ENCODE results near the gene TUNAR.

TUNAR gene

DNA sequence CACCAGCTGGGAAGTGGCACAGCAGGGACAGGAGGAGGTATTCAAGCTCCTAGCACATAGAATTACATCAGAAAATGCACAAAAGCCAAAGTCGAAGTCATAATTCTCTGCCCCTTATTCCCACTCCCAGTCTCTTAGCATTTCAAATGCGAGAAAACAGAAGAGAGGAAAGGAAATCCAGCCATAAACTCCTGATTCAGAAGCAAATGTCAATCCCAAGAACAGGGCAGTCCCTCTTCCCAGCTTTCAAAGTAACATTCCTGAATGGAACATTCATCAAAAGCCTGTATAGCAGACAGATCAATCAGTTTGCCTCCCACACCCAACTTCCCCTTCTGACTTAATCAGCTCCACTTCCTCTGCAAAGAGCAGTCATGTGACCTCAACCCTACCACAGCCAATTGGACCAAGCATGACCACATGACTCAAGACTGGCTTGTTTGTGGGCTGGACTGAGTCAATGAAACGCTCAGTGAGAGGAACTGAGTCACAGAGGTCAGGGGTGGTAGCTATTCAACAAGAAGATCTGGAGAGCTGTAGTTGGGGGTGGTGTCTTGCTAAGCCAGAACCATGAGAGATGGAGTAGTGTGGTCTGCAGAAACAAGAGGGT lies 41.4 kb upstream of the TUNAR start:
- H4K20me1 ChIP-seq (ENCODE audit: insufficient read depth, low read length): no peaks in the 10 kb centered on the region
- no peaks in the 10 kb centered on the region for H3F3A ChIP-seq (ENCODE audit: insufficient read depth, low read length)
- no peak overlapping the region for H3K9ac ChIP-seq (ENCODE audit: low read length)
- no peak overlapping the region for H2AFZ ChIP-seq (ENCODE audit: low read length)
- no peaks in the 10 kb centered on the region for H3K9me3 ChIP-seq (ENCODE audit: low read length)
- H3K4me2 ChIP-seq (ENCODE audit: low read length): no peak overlapping the region
- no peaks in the 10 kb centered on the region for H3K36me3 ChIP-seq (ENCODE audit: insufficient read depth, low read length)
- no peaks in the 10 kb centered on the region for H3K4me1 ChIP-seq (ENCODE audit: insufficient read depth, low read length, severe bottlenecking)
- TF ChIP-seq EZH2 (IDR thresholded peaks at IDR 0.05; ENCODE audit: borderline replicate concordance, low read length): no peak
- TF ChIP-seq, protein P1, sequence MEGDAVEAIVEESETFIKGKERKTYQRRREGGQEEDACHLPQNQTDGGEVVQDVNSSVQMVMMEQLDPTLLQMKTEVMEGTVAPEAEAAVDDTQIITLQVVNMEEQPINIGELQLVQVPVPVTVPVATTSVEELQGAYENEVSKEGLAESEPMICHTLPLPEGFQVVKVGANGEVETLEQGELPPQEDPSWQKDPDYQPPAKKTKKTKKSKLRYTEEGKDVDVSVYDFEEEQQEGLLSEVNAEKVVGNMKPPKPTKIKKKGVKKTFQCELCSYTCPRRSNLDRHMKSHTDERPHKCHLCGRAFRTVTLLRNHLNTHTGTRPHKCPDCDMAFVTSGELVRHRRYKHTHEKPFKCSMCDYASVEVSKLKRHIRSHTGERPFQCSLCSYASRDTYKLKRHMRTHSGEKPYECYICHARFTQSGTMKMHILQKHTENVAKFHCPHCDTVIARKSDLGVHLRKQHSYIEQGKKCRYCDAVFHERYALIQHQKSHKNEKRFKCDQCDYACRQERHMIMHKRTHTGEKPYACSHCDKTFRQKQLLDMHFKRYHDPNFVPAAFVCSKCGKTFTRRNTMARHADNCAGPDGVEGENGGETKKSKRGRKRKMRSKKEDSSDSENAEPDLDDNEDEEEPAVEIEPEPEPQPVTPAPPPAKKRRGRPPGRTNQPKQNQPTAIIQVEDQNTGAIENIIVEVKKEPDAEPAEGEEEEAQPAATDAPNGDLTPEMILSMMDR (IDR thresholded peaks at IDR 0.05; ENCODE audit: low read length): no peak
- no peak overlapping the region for H3K4me3 ChIP-seq (ENCODE audit: low read depth, low read length, poor library complexity, severe bottlenecking)
- H3K27ac ChIP-seq (ENCODE audit: low read depth, low read length, poor library complexity, severe bottlenecking): no peak overlapping the region
- no peaks in the 10 kb centered on the region for H3K79me2 ChIP-seq (ENCODE audit: insufficient read depth, low read length)
- no peaks in the 10 kb centered on the region; the same call in 1 of the 2 replicates for H3K27me3 ChIP-seq (ENCODE audit: insufficient read depth, low read length)
- no peaks in the 10 kb centered on the region for H3K9me2 ChIP-seq (ENCODE audit: low read depth, low read length)

DNA sequence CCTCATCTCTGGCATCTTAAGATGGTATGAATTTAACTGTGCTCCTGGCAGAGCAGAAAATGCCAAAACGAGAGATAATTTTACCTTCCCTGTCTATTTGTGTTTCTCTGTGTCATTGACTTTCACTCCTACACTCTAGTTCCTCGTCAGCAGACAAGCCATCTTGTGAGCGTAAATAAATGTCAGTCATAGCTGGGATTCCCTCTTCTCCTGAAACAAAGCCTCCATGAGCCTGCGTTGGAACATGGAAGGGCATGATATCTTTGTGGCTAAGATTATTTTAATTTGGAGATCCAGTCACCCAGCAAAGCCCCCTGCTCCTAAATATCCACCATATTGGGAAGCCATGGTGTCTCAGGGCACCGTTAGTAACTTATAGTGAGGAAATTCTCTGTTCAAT lies 37.8 kb upstream of the TUNAR start:
- Histone ChIP-seq H3K36me3 (ENCODE audit: insufficient read depth, low read length) (no peaks in the 10 kb centered on the region), H3K9me2 (ENCODE audit: low read depth, low read length) (no peaks in the 10 kb centered on the region), H3K27ac (ENCODE audit: low read depth, low read length, poor library complexity, severe bottlenecking) (no peak overlapping the region), H3K4me1 (ENCODE audit: insufficient read depth, low read length, severe bottlenecking) (no peaks in the 10 kb centered on the region), H3K4me3 (ENCODE audit: low read depth, low read length, poor library complexity, severe bottlenecking) (no peak overlapping the region), H3F3A (ENCODE audit: insufficient read depth, low read length) (no peaks in the 10 kb centered on the region), H3K9ac (ENCODE audit: low read length) (no peak overlapping the region), H3K9me3 (ENCODE audit: low read length) (no peaks in the 10 kb centered on the region), H2AFZ (ENCODE audit: low read length) (no peak overlapping the region), H3K79me2 (ENCODE audit: insufficient read depth, low read length) (no peaks in the 10 kb centered on the region), H3K4me2 (ENCODE audit: low read length) (no peak overlapping the region), H4K20me1 (ENCODE audit: insufficient read depth, low read length) (no peaks in the 10 kb centered on the region), H3K27me3 (ENCODE audit: insufficient read depth, low read length) (no peaks in the 10 kb centered on the region; the same call in 1 of the 2 replicates)
- TF ChIP-seq EZH2 (IDR thresholded peaks at IDR 0.05; ENCODE audit: borderline replicate concordance, low read length): no peak
- TF ChIP-seq, protein P1 (IDR thresholded peaks at IDR 0.05; ENCODE audit: low read length): no peak

DNA sequence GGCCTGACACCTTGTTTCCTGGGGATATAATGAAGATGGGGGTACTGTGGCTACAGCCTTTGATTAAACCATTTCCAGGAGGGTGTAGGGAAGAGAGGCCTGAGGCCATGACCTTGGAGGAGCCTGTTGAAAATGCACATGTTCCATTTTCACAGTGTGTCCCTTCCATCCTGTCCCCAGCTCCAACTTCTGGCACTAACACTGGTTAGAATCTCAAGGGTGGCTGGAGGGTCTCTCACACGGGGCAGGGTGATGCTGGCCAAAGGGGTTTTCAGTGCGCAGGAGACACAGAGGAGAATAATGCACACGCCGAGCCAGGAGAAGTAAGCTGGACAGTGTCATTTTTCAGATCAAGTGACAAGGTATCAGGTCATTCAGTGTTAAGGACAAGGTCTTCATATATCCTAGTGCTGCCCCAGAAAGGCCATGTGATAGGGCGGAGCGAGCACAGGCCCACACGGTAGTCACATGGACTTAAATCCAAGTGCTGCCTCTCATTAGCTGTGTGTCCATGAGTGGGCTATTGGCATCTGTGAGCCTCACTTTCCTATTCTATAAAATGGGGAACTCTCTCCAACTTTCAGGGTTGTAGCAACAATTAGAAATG lies 36.4 kb upstream of the TUNAR start:
- H3K4me1 ChIP-seq (ENCODE audit: insufficient read depth, low read length, severe bottlenecking): no peaks in the 10 kb centered on the region
- no peak overlapping the region for H3K9ac ChIP-seq (ENCODE audit: low read length)
- H3K36me3 ChIP-seq (ENCODE audit: insufficient read depth, low read length): no peaks in the 10 kb centered on the region
- no peaks in the 10 kb centered on the region for H3K27me3 ChIP-seq (ENCODE audit: insufficient read depth, low read length)
- no peaks in the 10 kb centered on the region for H3K9me2 ChIP-seq (ENCODE audit: low read depth, low read length)
- H3K9me3 ChIP-seq (ENCODE audit: low read length): no peaks in the 10 kb centered on the region
- H2AFZ ChIP-seq (ENCODE audit: low read length): no peak overlapping the region
- no peak overlapping the region for H3K27ac ChIP-seq (ENCODE audit: low read depth, low read length, poor library complexity, severe bottlenecking)
- H3K4me3 ChIP-seq (ENCODE audit: low read depth, low read length, poor library complexity, severe bottlenecking): no peak overlapping the region
- H4K20me1 ChIP-seq (ENCODE audit: insufficient read depth, low read length): no peaks in the 10 kb centered on the region
- TF ChIP-seq, protein P1 (IDR thresholded peaks at IDR 0.05; ENCODE audit: low read length): no peak
- TF ChIP-seq EZH2 (IDR thresholded peaks at IDR 0.05; ENCODE audit: borderline replicate concordance, low read length): no peak
- H3F3A ChIP-seq (ENCODE audit: insufficient read depth, low read length): no peaks in the 10 kb centered on the region
- no peaks in the 10 kb centered on the region for H3K79me2 ChIP-seq (ENCODE audit: insufficient read depth, low read length)
- H3K4me2 ChIP-seq (ENCODE audit: low read length): no peak overlapping the region

All from OCI-LY1 (cell line).